GM10266 (cell line): Measurements from ENCODE around the gene KCNMB1.

ENCODE experiments used
- DNase-seq: peaks from one replicate; pipeline ENCODE4 v3.0.0; 2012; ENCODE audit errors: extremely low spot score
- TF ChIP-seq, protein P1 (sequence below): IDR thresholded peaks from 2 replicates; pipeline ENCODE4 v1.5.1; 2012; ENCODE audit warnings: mild to moderate bottlenecking, low read depth; ENCODE audit not compliant: control insufficient read depth, insufficient read depth; ENCODE audit errors: missing control alignments

KCNMB1 gene

DNA sequence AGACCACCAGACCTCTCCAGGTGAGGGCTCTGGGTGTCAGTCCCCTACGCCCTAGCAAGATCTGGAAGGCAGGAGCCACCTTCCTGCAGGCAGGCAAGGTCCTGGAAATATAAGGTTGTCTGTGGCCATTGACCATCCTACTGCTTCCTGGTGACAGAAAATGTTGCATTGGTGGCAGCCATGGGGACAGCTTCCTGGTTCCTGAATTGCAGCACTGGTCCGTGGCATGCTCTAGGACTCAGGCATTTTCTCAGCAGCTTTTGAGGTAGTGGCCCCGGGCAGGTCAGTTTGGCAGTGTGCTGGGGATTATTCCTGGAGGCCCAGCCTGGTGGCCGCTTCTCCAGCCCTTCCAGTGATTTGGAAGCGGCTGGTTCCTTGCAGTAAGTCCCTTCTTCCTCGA, 36.6 kb upstream of the KCNMB1 start:
- TF ChIP-seq, protein P1, sequence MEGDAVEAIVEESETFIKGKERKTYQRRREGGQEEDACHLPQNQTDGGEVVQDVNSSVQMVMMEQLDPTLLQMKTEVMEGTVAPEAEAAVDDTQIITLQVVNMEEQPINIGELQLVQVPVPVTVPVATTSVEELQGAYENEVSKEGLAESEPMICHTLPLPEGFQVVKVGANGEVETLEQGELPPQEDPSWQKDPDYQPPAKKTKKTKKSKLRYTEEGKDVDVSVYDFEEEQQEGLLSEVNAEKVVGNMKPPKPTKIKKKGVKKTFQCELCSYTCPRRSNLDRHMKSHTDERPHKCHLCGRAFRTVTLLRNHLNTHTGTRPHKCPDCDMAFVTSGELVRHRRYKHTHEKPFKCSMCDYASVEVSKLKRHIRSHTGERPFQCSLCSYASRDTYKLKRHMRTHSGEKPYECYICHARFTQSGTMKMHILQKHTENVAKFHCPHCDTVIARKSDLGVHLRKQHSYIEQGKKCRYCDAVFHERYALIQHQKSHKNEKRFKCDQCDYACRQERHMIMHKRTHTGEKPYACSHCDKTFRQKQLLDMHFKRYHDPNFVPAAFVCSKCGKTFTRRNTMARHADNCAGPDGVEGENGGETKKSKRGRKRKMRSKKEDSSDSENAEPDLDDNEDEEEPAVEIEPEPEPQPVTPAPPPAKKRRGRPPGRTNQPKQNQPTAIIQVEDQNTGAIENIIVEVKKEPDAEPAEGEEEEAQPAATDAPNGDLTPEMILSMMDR, result no peak
- no peak for DNase-seq

DNA sequence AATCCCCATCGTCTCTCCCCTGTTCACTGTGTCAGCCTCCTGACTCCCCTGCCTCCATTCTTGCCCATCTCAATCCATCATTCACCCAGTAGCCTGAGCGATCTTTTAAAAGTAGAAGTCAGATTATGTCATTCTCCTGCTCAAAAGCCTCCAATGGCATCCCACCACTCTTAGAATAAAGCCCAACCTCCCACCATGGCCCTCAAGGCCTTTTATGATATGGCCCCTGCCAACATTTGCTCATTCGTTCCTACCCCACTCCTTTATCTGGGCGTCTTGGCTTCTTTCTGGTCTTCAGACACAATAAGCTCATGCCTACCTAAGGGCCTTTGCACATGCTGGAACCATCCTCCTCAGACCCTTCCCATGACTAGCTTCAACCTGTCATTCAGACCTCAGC, 35.5 kb upstream of the KCNMB1 start:
- DNase-seq, result no peak
- TF ChIP-seq, protein P1, result no peak

DNA sequence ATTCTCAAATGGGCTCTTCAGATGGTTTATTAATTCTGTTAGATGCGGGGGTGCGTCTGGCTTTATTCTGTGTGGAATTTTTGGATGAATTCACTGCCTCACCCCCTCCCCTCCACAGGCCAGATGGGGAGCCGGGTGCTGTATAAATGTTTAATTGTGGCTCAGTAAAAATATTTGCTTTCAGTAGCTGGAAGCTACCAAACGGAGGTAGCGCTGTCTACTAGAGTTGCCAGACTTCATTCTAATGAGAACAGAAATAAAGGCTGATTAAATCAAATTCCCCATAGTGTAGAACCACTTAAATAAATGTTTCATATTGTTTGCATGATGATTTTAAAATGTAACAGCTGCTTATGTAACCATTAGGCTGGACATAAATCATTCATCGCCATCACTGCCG, 34.5 kb upstream of the KCNMB1 start:
- no peak for DNase-seq
- TF ChIP-seq, protein P1, result no peak

DNA sequence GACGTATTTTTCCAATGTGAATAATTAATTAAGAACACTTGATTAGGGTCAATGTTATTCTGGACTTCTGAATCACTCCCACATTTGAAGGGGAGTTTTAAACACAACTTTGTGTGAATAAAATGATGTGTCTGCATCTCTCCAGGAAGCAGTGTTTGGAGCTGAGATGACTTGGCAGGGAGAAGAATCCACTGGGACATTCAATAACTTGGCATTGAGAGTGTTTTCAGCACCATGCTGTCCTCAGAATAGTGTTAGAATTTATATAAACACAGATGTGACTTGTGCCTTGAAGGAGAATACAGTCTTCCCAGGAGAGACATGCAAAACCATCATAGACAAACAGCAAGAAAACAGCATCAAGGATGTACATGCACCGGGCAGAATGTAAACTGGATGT, 32.7 kb upstream of the KCNMB1 start:
- DNase-seq, result no peak
- TF ChIP-seq, protein P1, result no peak

DNA sequence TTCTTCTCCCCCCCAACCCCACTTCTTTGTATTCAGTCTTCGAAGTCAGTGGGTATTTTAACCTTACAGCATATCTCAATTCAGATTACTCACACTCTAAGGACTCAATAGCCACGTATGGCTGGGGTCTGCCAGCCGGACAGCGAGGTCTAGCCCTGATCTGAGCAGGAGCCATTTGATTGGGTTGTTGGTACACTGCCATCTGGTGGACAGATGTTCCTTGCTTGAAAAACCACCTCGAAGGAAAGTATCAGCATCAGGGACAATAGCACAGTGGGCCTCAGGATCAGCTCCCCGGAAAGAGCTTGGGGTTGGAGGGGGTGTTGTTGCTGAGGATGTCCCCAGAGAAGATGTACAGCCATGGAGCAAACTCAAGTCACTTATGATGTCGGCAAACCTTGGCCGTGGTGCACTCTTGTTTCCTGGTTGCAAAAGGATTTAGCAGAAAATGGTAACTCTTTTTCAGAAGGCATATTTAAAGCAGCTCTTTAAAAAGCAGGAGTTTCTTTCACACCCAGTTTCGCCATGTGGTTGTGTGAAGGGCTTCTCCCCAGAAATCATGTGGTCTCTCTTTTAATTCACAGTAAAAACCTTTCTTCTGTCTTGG, 31.7 kb upstream of the KCNMB1 start:
- peak; percentile 70 for DNase-seq
- TF ChIP-seq, protein P1, result peak; percentile 73

DNA sequence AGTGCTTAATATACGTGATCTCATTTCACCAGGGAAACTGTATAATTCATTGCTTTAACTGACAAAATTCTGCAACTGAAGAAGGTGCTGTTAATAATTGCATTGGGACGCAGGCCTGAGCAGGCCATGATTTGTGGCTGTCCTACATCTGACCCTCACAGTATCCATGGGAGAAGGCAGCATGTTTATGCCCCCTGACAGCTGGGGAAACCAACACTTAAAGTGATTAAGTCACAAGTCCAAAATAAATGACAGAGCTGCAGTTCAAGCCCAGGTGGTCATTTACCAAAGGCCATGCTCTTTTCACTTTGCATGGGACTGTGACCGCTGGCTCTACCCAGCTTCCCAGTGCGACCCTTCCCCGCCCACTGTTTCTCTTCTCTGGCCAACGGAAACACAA, 30.5 kb upstream of the KCNMB1 start:
- no peak for DNase-seq
- TF ChIP-seq, protein P1, result no peak

DNA sequence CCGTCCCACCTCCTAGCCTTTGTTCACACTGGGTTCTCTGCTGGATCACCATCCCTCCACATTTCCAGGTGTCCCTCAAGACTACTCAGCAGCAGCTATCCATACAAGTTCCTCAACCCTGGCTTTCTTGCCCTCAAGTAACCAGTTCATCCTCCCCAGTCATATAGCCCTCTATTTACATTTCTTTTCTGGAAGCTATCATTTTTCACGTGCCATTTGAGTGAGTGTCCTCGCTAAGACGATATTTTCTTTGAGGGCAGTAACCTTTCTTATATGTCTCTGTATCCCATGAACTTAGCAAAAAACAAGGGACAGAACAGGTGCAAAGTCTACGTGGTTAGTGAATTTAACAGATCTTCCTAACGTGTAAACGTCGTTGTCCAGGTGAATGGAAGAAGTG, 29.6 kb upstream of the KCNMB1 start:
- DNase-seq, result no peak
- TF ChIP-seq, protein P1, result no peak
